Mucosa of stomach (tissue), 1 donor: ENCODE data around the gene PYGB.

Source experiments
- H3K27me3 ChIP-seq: one replicate; pipeline ENCODE4 v1.7.0; 2013; ENCODE audit warnings: mild to moderate bottlenecking, low read length; ENCODE audit not compliant: control insufficient read depth, insufficient read depth
- H3K36me3 ChIP-seq: one replicate; pipeline ENCODE4 v1.7.0; 2013; ENCODE audit warnings: low read length; ENCODE audit not compliant: control insufficient read depth, insufficient read depth
- H3K4me1 ChIP-seq: one replicate; pipeline ENCODE4 v1.7.0; 2013; ENCODE audit warnings: mild to moderate bottlenecking, low read length; ENCODE audit not compliant: control insufficient read depth, insufficient read depth
- H3K4me3 ChIP-seq: one replicate; pipeline ENCODE4 v1.7.0; 2013; ENCODE audit warnings: low read length
- H3K9ac ChIP-seq: one replicate; pipeline ENCODE4 v1.7.0; 2013; ENCODE audit warnings: mild to moderate bottlenecking, low read length, moderate library complexity
- H3K9me3 ChIP-seq: one replicate; pipeline ENCODE4 v1.7.0; 2013; ENCODE audit warnings: mild to moderate bottlenecking, low read length, moderate library complexity; ENCODE audit not compliant: control insufficient read depth
- donor health status: Pancreatic carcinoma.

PYGB gene

GRCh38 chr20:25207960-25208534 is 39.8 kb upstream of the PYGB start:
- Histone ChIP-seq H3K9me3 (no peaks in the 10 kb centered on the region), H3K36me3 (no peaks in the 10 kb centered on the region), H3K9ac (no peak overlapping the region), H3K27me3 (no peaks in the 10 kb centered on the region), H3K4me3 (no peak overlapping the region), H3K4me1 (no peaks in the 10 kb centered on the region)

- peaks cover 4% of the 10 kb centered on the region for H3K36me3 ChIP-seq
- H3K27me3 ChIP-seq = no peaks in the 10 kb centered on the region
- no peak overlapping the region for H3K4me3 ChIP-seq
- no peaks in the 10 kb centered on the region for H3K4me1 ChIP-seq
- no peaks in the 10 kb centered on the region for H3K9me3 ChIP-seq
- no peak overlapping the region for H3K9ac ChIP-seq
These were observed 38.5 kb upstream of the PYGB start for GRCh38 chr20:25209400-25209799.

- no peaks in the 10 kb centered on the region for H3K9me3 ChIP-seq
- peaks cover 4% of the 10 kb centered on the region for H3K36me3 ChIP-seq
- no peak overlapping the region for H3K4me3 ChIP-seq
- H3K27me3 ChIP-seq = no peaks in the 10 kb centered on the region
- H3K4me1 ChIP-seq = no peaks in the 10 kb centered on the region
- no peak overlapping the region for H3K9ac ChIP-seq
These were observed 38.0 kb upstream of the PYGB start for GRCh38 chr20:25209911-25210310.

DNA sequence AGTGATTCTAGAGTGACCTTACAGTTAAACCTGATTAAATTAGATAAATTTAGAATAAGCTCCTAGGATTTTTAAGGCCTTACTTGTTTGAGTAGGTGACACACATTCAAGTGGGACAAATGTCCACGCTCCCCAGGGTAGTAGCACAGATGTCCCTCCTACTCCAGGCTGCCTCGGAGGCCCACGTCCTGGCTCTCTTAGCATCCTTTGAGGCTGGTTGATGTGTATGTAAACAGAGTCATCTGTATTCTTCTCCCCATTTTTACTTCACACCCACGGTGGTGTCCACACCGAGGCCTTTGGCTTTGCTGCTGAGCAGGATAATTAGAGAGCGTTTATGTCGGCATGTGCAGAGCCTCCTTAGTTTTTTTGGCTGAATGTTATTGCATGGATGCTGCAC is 36.6 kb upstream of the PYGB start:
- Histone ChIP-seq H3K9ac (no peak overlapping the region), H3K4me3 (no peak overlapping the region), H3K9me3 (no peaks in the 10 kb centered on the region), H3K4me1 (no peaks in the 10 kb centered on the region), H3K36me3 (peaks cover 8% of the 10 kb centered on the region), H3K27me3 (no peaks in the 10 kb centered on the region)

DNA sequence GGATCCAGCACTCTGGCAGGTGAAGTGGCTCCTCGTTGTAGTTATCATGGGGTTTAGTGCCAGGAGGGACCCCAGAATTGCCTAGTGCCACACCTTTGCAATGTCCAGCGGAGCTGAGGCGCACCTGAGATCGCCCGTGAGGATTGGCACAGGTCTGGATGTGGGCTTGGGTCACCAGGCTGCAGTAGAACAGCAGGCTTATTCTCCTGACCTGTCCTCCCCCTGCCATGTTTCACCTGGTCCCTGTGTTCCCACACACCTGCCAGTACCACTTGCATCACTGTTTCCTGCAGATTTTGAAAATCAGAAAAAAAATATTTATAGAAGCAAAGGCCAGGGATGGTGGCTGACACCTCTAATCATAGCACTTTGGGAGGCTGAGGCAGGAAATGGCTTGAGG is 35.6 kb upstream of the PYGB start:
- Histone ChIP-seq H3K36me3 (peaks cover 8% of the 10 kb centered on the region), H3K9me3 (no peaks in the 10 kb centered on the region), H3K9ac (no peak overlapping the region), H3K27me3 (no peaks in the 10 kb centered on the region), H3K4me1 (no peaks in the 10 kb centered on the region), H3K4me3 (no peak overlapping the region)

DNA sequence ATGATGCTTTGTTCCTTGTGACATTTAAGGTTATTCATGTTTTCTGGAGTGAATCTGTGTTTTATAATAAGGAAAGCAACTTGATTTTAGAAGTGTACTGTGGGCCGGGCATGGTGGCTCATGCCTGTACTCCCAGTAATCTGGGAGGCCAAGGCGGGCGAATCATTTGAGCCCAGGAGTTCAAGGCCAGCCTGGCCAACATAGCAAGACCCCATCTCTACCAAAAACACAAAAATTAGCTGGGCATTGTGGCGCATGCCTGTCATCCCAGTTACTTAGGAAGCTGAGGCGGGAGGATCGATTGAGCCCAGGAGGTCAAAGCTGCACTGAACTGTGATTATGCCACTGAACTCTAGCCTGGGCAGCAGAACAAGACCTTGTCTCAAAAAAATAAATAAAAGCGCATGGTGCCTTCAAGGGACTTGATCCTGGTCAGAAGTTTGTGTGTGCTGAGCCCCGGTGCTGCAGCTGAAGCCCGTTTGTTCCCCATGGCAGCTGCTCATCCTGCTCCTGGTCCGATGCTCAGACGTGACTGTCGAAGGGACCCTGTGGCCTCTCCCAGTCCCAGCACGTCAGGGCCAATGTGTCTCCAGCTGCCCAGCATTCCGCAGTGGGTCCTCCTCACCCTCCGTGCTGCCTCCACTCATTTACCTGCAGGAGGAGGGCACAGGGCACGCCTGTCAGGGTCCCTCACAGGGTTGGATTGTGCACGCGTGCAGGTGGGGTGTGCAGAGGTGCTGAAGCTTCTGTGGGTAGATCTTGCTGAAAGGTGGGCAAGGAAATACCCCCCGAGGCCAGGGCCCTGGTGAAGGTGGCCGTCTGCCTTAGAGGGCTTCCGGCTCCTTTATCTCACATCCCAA is 34.1 kb upstream of the PYGB start:
- no peak overlapping the region for H3K4me3 ChIP-seq
- no peaks in the 10 kb centered on the region for H3K27me3 ChIP-seq
- H3K9me3 ChIP-seq = no peaks in the 10 kb centered on the region
- H3K36me3 ChIP-seq = peaks cover 8% of the 10 kb centered on the region
- H3K4me1 ChIP-seq = no peaks in the 10 kb centered on the region
- no peak overlapping the region for H3K9ac ChIP-seq

DNA sequence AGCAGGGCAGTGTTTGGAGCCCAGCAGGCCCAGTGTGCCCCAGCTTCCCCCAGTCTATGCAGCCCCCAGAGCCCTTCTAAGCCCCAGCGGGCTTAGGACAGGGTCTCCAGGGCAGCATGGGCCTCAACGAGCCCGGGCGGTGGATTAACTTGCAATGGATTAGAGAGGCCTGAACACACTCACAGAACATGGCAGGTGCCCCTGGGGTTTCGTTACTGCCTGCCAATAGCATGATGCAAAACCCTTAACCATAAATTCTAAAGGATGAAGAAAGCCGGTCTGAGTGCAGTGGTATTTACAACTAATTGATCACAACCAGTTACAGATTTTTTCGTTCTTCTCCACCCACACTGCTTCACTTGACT is 33.5 kb upstream of the PYGB start:
- H3K9ac ChIP-seq = no peak overlapping the region
- no peaks in the 10 kb centered on the region for H3K4me1 ChIP-seq
- H3K36me3 ChIP-seq = peaks cover 8% of the 10 kb centered on the region
- no peaks in the 10 kb centered on the region for H3K27me3 ChIP-seq
- H3K4me3 ChIP-seq = no peak overlapping the region
- no peaks in the 10 kb centered on the region for H3K9me3 ChIP-seq

DNA sequence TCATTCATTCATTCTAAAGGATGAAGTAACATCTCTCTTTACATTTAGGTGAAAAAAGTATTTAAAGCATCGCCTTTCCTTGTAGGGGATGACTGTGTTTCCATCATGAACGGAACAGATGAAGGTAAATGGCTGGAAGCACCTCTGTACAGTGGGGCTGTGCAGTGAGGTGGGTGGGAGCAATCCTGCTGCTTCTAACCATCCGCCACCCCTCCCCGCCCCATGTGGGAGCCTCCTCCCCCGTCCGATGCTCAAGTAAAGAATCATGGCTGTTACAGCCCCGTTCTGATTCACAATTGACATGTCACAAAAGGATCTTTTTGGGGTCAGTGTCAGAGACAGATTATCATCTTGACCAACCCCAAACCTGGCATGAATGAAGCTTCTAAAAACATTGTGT is 33.1 kb upstream of the PYGB start:
- H3K27me3 ChIP-seq = no peaks in the 10 kb centered on the region
- peaks cover 8% of the 10 kb centered on the region for H3K36me3 ChIP-seq
- H3K9me3 ChIP-seq = no peaks in the 10 kb centered on the region
- no peak overlapping the region for H3K9ac ChIP-seq
- H3K4me1 ChIP-seq = no peaks in the 10 kb centered on the region
- no peak overlapping the region for H3K4me3 ChIP-seq

DNA sequence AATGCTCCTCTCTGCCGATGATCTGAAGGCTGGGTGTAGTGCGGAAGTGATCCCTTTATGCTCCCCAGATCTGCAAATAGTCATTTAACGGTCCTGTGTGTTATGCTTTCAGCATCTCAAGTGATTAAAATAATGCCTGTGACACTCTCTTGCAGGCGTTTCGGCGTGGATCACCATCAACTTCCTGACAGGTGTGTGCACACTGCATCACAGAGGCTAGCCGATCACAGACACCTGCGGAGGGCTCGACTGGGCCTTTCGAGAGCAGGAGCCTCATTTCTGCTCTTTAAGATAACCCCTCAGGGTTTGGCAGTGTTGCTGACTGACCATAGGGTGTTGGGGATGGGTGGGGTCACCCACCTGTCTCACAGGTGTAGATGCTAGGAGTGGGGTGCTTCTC is 32.4 kb upstream of the PYGB start:
- no peaks in the 10 kb centered on the region for H3K4me1 ChIP-seq
- H3K36me3 ChIP-seq = peaks cover 8% of the 10 kb centered on the region
- H3K9me3 ChIP-seq = no peaks in the 10 kb centered on the region
- no peak overlapping the region for H3K4me3 ChIP-seq
- H3K9ac ChIP-seq = no peak overlapping the region
- no peaks in the 10 kb centered on the region for H3K27me3 ChIP-seq

DNA sequence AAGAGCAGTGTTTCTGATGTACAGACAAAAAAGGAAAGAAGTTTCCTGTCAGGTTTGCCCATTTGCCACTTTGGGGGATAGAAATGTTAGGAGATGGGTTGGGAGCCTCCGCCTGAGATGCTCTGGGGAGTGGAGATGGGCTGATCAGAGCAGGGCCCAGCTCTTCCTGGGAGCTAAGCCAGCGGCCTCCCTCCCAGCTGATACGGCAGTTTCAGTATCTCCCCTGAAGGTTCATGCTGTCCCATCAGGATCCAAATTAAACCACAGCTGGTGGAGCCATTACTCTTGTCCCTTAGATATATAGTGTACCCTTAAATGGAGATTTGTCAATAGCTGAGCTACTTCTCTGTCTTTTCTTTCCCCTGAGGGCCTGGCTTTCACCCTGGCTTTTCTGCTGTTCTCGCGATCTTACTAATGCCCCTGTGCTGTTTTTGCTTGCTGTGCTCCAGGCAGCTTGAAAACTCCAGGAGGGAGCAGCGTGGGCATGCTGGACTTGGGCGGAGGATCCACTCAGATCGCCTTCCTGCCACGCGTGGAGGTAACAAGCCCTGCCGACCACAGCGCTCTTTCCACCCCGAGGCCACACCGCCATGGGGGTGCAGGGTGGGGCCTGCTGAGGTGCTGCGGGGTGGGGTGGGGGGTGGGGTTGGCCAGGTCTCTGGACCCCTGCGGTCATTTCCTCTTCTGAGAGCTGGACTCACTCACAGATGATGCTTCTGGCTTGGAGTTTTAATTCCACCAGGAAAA is 31.5 kb upstream of the PYGB start:
- Histone ChIP-seq H3K9me3 (no peaks in the 10 kb centered on the region), H3K9ac (no peak overlapping the region), H3K4me1 (no peaks in the 10 kb centered on the region), H3K36me3 (peaks cover 8% of the 10 kb centered on the region), H3K27me3 (no peaks in the 10 kb centered on the region), H3K4me3 (no peak overlapping the region)

GRCh38 chr20:25217161-25218108 is 30.4 kb upstream of the PYGB start:
- peaks cover 8% of the 10 kb centered on the region for H3K36me3 ChIP-seq
- H3K27me3 ChIP-seq = no peaks in the 10 kb centered on the region
- no peak overlapping the region for H3K4me3 ChIP-seq
- peaks cover 2% of the 10 kb centered on the region for H3K4me1 ChIP-seq
- no peak overlapping the region for H3K9ac ChIP-seq
- no peaks in the 10 kb centered on the region for H3K9me3 ChIP-seq
